HCT116 (cell line): ENCODE data around the gene NF1. TPM values are rescaled to one million over a fixed set of nuclear protein-coding genes. Genes with fewer than 3 reads are reported as not detected.

Source experiments
- ATAC-seq: fragments of 200-7000 bp; cut with Tn5 transposase; 2 replicates; pipeline ENCODE4 v1.9.1; 2020; ENCODE audit warnings: mild to moderate bottlenecking, moderate library complexity
- BruUV-seq: library from RNA; stranded (reverse); fragments of 400-500 nt; replicated peaks from 2 replicates; lab custom pipeline; 2021; lab: Mats Ljungman, UMichigan
- CTCF ChIA-PET: fragments of 300-600 bp; sonication (Branson Sonifier 250); formaldehyde crosslinking; loops from one replicate; lab custom pipeline; 2021; ENCODE audit warnings: antibody characterized with exemption; lab: Charles Lee
- POLR2A ChIA-PET: fragments of 300-600, 350-600 bp; sonication (Branson Sonifier 250); formaldehyde crosslinking; loops from one replicate; lab custom pipeline; 2021; ENCODE audit warnings: antibody characterized with exemption; lab: Charles Lee
- RAD21 ChIA-PET, 2 experiments: fragments of 300-600 bp; sonication (Branson Sonifier 250); formaldehyde crosslinking; loops; one replicate each; lab custom pipeline; 2023; ENCODE audit warnings: low total read pairs in 2 of 2; ENCODE audit not compliant: uncharacterized antibody in 2 of 2, unreplicated experiment in 2 of 2, low non-redundant PET in 1 of 2; lab: Charles Lee
- DNase-seq: peaks from one replicate; pipeline ENCODE4 v3.0.0-alpha.2; 2010; ENCODE audit warnings: low read depth, low spot score
- H2AFZ ChIP-seq: fragments of 200-600 bp; shearing (Covaris generic), sonication (generic); 2 replicates; pipeline ENCODE4 v1.6.1; 2017; ENCODE audit warnings: low read depth, mixed run types, mixed read lengths, antibody characterized with exemption, low read length; ENCODE audit not compliant: poor library complexity, severe bottlenecking
- H3K27ac ChIP-seq: 2 replicates; pipeline ENCODE4 v1.5.1; 2012; ENCODE audit warnings: low read depth, low read length
- H3K27me3 ChIP-seq: fragments of 200-600 bp; sonication (generic); 2 replicates; pipeline ENCODE4 v1.6.1; 2016; ENCODE audit warnings: mixed run types, low read length, mixed read lengths; ENCODE audit not compliant: insufficient read depth
- H3K36me3 ChIP-seq, 2 experiments: fragments of 200-500 bp in 1 of 2; fragments of 200-600 bp in 1 of 2; sonication (Bioruptor generic) in 1 of 2; sonication (generic) in 1 of 2; 2 replicates each; pipeline versions ENCODE4 v1.5.1 to v1.6.1; 2014 to 2016; ENCODE audit warnings: low read length in 2 of 2, inconsistent platforms in 1 of 2, mixed read lengths in 1 of 2, mixed run types in 1 of 2; ENCODE audit not compliant: insufficient read depth in 2 of 2, control insufficient read depth in 1 of 2
- H3K4me1 ChIP-seq, 2 experiments: fragments of 200-600 bp in 1 of 2; sonication (generic) in 1 of 2; 2 replicates each; pipeline versions ENCODE4 v1.5.1 to v1.6.1; 2012 to 2017; ENCODE audit warnings: low read length in 2 of 2, inconsistent platforms in 1 of 2, mild to moderate bottlenecking in 1 of 2, mixed read lengths in 1 of 2, mixed run types in 1 of 2, moderate library complexity in 1 of 2; ENCODE audit not compliant: insufficient read depth in 2 of 2, control insufficient read depth in 1 of 2
- H3K4me2 ChIP-seq: fragments of 200-600 bp; sonication (generic); 2 replicates; pipeline ENCODE4 v1.6.1; 2017; ENCODE audit warnings: mixed run types, low read length, mixed read lengths
- H3K4me3 ChIP-seq, 2 experiments: fragments of 200-600 bp in 1 of 2; sonication (generic) in 1 of 2; replicated peaks in 1 of 2; 2 replicates each; pipeline ENCODE4 v1.5.1; 2011 to 2016; ENCODE audit warnings: low read length in 2 of 2, control low read depth in 1 of 2, low read depth in 1 of 2, mild to moderate bottlenecking in 1 of 2, mixed read lengths in 1 of 2, mixed run types in 1 of 2
- H3K79me2 ChIP-seq: fragments of 200-600 bp; sonication (generic); 2 replicates; pipeline ENCODE4 v1.6.1; 2017; ENCODE audit warnings: mild to moderate bottlenecking, mixed run types, low read length, moderate library complexity, mixed read lengths; ENCODE audit not compliant: insufficient read depth
- H3K9ac ChIP-seq: fragments of 200-600 bp; sonication (generic); 2 replicates; pipeline ENCODE4 v1.6.1; 2016; ENCODE audit warnings: low read length, mixed read lengths
- H3K9me2 ChIP-seq: fragments of 200-600 bp; sonication (generic), shearing (Covaris generic); 2 replicates; pipeline ENCODE4 v1.6.1; 2017; ENCODE audit warnings: mixed run types, mild to moderate bottlenecking, moderate library complexity; ENCODE audit not compliant: insufficient read depth
- H3K9me3 ChIP-seq, 2 experiments: fragments of 200-500 bp in 1 of 2; fragments of 200-600 bp in 1 of 2; sonication (Bioruptor generic) in 1 of 2; sonication (generic) in 1 of 2; 2 replicates each; pipeline ENCODE4 v1.6.1; 2014 to 2017; ENCODE audit warnings: low read length in 2 of 2, mixed read lengths in 2 of 2, inconsistent platforms in 1 of 2, low read depth in 1 of 2, mild to moderate bottlenecking in 1 of 2, mixed run types in 1 of 2, moderate library complexity in 1 of 2; ENCODE audit not compliant: control insufficient read depth in 1 of 2, insufficient read depth in 1 of 2
- H4K20me1 ChIP-seq: fragments of 200-600 bp; sonication (generic), shearing (Covaris generic); 2 replicates; pipeline ENCODE4 v1.6.1; 2017; ENCODE audit warnings: mixed run types, mild to moderate bottlenecking, moderate library complexity; ENCODE audit not compliant: insufficient read depth
- ATF3 ChIP-seq: IDR thresholded peaks from 2 replicates; pipeline ENCODE4 v1.6.1; 2012
- CBX3 ChIP-seq: IDR thresholded peaks from 2 replicates; pipeline ENCODE4 v1.6.1; 2012; ENCODE audit warnings: low read depth
- EGR1 ChIP-seq: IDR thresholded peaks from 2 replicates; pipeline ENCODE4 v1.6.1; 2012; ENCODE audit warnings: low read depth
- EZH2 ChIP-seq: fragments of 200-600 bp; sonication (generic); IDR thresholded peaks from 2 replicates; pipeline ENCODE4 v1.6.1; 2017; ENCODE audit warnings: antibody characterized with exemption, mixed run types
- JUND ChIP-seq: IDR thresholded peaks from 2 replicates; pipeline ENCODE4 v1.6.1; 2012
- RAD21 ChIP-seq: IDR thresholded peaks from 2 replicates; pipeline ENCODE4 v1.6.1; 2012; ENCODE audit warnings: low read depth, mild to moderate bottlenecking
- REST ChIP-seq: IDR thresholded peaks from 2 replicates; pipeline ENCODE4 v1.6.1; 2012; ENCODE audit warnings: low read depth
- SIN3A ChIP-seq: IDR thresholded peaks from 2 replicates; pipeline ENCODE4 v1.6.1; 2012; ENCODE audit warnings: low read depth
- SP1 ChIP-seq: IDR thresholded peaks from 2 replicates; pipeline ENCODE4 v1.6.1; 2012; ENCODE audit warnings: low read depth
- YY1 ChIP-seq: IDR thresholded peaks from 2 replicates; pipeline ENCODE4 v1.6.1; 2011; ENCODE audit warnings: low read length, low read depth, moderate library complexity, mild to moderate bottlenecking; ENCODE audit not compliant: insufficient replicate concordance; ENCODE audit errors: extremely low read depth
- ZBTB33 ChIP-seq: IDR thresholded peaks from 2 replicates; pipeline ENCODE4 v1.6.1; 2011; ENCODE audit warnings: mild to moderate bottlenecking, low read length, moderate library complexity; ENCODE audit not compliant: insufficient replicate concordance; ENCODE audit errors: extremely low read depth
- intact Hi-C: fragments of 100-400 bp; cut with micrococcal nuclease; formaldehyde crosslinking; loops from 2 replicates; pipeline ENCODE4 v1.10.0; 2022
- total RNA-seq: library from RNA; stranded (reverse); gene quantifications from one replicate; pipeline ENCODE4 v1.2.1, GENCODE V29; 2021; ENCODE audit not compliant: unreplicated experiment

The NF1 gene
- total RNA-seq, 1 experiment from 2014 or later, result 20.8 TPM

GRCh38 chr17:31296142-31296541, 201.4 kb downstream of the NF1 start:
- ATAC-seq (no peak), DNase-seq (no peak)
- H2AFZ ChIP-seq, result no peak overlapping the region
- no peaks in the 10 kb centered on the region for H3K4me1 ChIP-seq
- no peaks in the 10 kb centered on the region; the same call in 1 of the 2 replicates for H4K20me1 ChIP-seq
- no peaks in the 10 kb centered on the region for H3K27me3 ChIP-seq
- POLR2A ChIA-PET, result no interaction called here
- no peaks in the 10 kb centered on the region for H3K79me2 ChIP-seq
- RAD21 ChIA-PET, result no interaction called here
- H3K9ac ChIP-seq, result no peak overlapping the region
- H3K27ac ChIP-seq, result no peak overlapping the region
- intact Hi-C loops, result no loop called here
- no peaks in the 10 kb centered on the region for H3K36me3 ChIP-seq
- TF ChIP-seq EZH2 (no peak), EGR1 (no peak), REST (no peak), CBX3 (no peak)
- no TSS peak for BruUV-seq
- H3K4me2 ChIP-seq, result no peak overlapping the region
- no peaks in the 10 kb centered on the region for H3K9me2 ChIP-seq
- no peaks in the 10 kb centered on the region for H3K9me3 ChIP-seq
- H3K4me3 ChIP-seq, result no peak overlapping the region
- CTCF ChIA-PET, result no interaction called here

GRCh38 chr17:31297090-31297489, 202.3 kb downstream of the NF1 start, which contains the start of gene OMG:
Gene OMG, minus strand, starts transcription at chr17:31297239. Its CDS starts 908 bp downstream, at chr17:31296331.
- no peaks in the 10 kb centered on the region; the same call in 1 of the 2 replicates for H4K20me1 ChIP-seq
- ATAC-seq (no peak), DNase-seq (no peak)
- H3K27me3 ChIP-seq, result no peaks in the 10 kb centered on the region
- H3K9me3 ChIP-seq, result no peaks in the 10 kb centered on the region
- H3K9me2 ChIP-seq, result no peaks in the 10 kb centered on the region
- H3K4me2 ChIP-seq, result no peak within 1 kb of the TSS
- H3K79me2 ChIP-seq, result no peaks in the 10 kb centered on the region
- H2AFZ ChIP-seq, result no peak within 1 kb of the TSS
- BruUV-seq, result no TSS peak
- H3K9ac ChIP-seq, result no peak within 1 kb of the TSS
- ChIA-PET CTCF (no interaction called here), RAD21 (no interaction called here), POLR2A (no interaction called here)
- H3K36me3 ChIP-seq, result no peaks in the 10 kb centered on the region
- H3K27ac ChIP-seq, result no peak within 1 kb of the TSS
- intact Hi-C loops, result no loop called here
- no peak within 1 kb of the TSS for H3K4me3 ChIP-seq
- H3K4me1 ChIP-seq, result no peaks in the 10 kb centered on the region
- no peak for TF ChIP-seq SIN3A
- no peak for TF ChIP-seq ATF3
- no peak for TF ChIP-seq REST
- TF ChIP-seq YY1, result no peak
- no peak for TF ChIP-seq ZBTB33
- no peak for TF ChIP-seq RAD21
- TF ChIP-seq JUND, result no peak
- TF ChIP-seq SP1, result no peak
